ENCODE results near the gene PICK1.

Gene PICK1

DNA sequence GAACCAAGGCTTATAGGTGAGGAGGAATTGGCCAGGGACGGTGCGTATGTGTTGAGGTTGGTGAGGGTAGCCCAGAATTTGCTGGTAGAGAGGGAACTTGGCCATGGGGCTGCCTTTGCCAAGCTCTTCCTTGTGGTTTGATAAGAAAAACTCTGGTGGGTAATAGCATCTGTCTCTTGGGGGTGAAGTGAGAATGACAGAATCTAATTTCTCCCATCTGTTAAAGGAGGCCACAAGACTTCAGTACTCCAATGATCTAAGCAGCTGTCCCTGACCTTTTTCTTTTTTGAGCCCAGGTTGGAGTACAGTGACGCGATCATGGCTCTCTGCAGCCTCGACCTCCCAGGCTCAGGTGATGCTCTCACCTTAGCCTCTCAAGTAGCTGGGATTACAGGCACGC lies 36.0 kb upstream of the PICK1 start:
- FAIRE-seq (no peak), DNase-seq (ENCODE audit: insufficient read length) (no peak)
- TF ChIP-seq POLR2AphosphoS5 (IDR thresholded peaks at IDR 0.05; ENCODE audit: low read depth, low read length), result no peak
- no peak for TF ChIP-seq POLR2A (IDR thresholded peaks at IDR 0.05; ENCODE audit: low read depth, low read length)
- no peak for TF ChIP-seq TAF1 (IDR thresholded peaks at IDR 0.05; ENCODE audit: borderline replicate concordance, low read depth, low read length)

DNA sequence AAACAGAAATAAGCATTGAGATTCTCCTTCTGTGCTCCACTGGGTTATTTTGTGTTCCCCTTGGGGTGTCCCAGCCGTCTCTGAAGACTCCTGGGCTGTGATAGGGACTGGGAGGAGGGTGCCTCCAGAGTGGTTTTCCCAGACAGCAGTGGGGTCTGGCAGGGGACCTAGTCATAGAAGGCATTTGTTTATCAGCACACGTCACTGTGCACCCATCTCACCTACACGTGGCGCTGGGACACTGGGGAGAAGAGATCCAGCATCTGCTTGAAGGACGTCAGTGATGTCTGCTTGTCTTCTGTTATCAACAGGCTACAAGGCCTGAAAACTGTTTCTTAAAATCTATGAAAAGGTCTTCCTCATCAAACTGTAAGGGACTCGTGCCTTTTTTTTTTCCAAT lies 34.2 kb upstream of the PICK1 start:
- DNase-seq (ENCODE audit: insufficient read length), result no peak
- no peak for TF ChIP-seq POLR2A (IDR thresholded peaks at IDR 0.05; ENCODE audit: low read depth, low read length)
- no peak for TF ChIP-seq POLR2AphosphoS5 (IDR thresholded peaks at IDR 0.05; ENCODE audit: low read depth, low read length)
- no peak for TF ChIP-seq TAF1 (IDR thresholded peaks at IDR 0.05; ENCODE audit: borderline replicate concordance, low read depth, low read length)
- no peak for FAIRE-seq

DNA sequence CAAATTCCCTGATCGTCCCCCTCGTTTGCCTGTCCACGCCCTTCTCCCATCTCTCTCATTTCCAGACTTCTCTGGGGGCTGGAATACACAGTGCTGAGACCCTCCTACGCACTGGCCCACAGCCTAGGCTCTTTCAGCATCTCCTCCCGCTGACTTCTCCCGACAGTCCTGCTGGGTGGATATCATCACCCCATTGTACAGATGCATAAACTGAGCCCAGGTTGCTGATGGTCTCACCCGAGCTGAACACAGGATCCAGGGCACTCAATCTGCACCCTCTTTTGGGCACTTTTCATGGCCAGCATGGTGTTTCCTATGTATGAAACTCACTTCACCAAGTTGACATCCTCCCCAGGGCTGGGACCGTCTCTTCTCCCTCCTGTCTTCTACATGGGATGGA lies 31.7 kb upstream of the PICK1 start:
- FAIRE-seq (no peak), DNase-seq (ENCODE audit: insufficient read length) (no peak)
- no peak for TF ChIP-seq TAF1 (IDR thresholded peaks at IDR 0.05; ENCODE audit: borderline replicate concordance, low read depth, low read length)
- TF ChIP-seq POLR2AphosphoS5 (IDR thresholded peaks at IDR 0.05; ENCODE audit: low read depth, low read length), result no peak
- TF ChIP-seq POLR2A (IDR thresholded peaks at IDR 0.05; ENCODE audit: low read depth, low read length), result no peak

DNA sequence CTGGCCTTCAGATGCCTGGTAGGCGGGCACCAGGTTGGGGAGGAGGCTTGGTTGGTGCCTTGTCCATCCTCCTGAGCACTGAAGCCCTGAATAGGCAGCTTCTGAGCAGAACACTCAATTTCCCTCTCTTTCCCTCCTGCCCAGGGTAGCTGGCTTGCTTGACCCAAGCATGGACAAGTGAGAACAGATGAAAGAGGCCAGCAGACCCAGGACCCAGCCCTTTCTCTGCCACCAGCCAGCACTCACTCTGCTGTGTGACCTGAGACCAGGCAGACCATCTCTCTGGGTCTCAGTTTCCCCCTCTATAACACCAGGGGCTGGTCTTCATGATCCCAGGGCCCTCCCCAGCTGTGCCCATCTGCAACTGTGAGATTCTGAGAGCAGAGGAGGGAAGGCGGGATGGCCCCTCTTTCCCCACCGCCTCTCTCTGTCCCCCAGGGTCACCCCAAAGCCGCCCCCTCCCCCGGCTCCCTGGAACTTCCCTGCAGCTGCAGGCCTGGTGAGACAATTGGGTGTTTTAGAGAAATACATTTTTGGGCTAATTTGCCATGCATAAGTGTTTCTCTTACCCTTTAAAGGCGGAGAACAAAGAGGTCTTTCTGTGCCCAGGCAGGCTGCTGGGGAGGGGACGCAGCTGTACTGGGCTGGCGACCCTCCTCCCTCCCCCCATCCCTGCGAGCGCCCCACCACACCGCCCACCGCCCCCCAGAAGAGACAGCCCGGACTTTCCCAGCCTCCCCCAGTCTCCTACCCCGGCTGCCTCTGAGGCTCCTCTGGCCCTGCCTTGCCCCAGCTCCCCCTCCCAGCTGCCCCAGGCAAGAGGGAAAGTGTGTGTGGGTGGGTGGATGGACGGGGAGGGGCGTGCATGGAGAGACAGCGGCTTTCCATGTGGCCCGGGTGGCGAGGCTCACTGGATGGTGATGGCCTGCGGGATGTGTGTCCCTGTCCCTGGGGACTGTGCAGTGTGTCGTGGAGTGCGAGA lies 30.8 kb upstream of the PICK1 start:
- DNase-seq (ENCODE audit: insufficient read length), result no peak
- TF ChIP-seq POLR2A (IDR thresholded peaks at IDR 0.05; ENCODE audit: low read depth, low read length) (no peak), POLR2AphosphoS5 (IDR thresholded peaks at IDR 0.05; ENCODE audit: low read depth, low read length) (no peak), TAF1 (IDR thresholded peaks at IDR 0.05; ENCODE audit: borderline replicate concordance, low read depth, low read length) (no peak)
- no peak for FAIRE-seq

DNA sequence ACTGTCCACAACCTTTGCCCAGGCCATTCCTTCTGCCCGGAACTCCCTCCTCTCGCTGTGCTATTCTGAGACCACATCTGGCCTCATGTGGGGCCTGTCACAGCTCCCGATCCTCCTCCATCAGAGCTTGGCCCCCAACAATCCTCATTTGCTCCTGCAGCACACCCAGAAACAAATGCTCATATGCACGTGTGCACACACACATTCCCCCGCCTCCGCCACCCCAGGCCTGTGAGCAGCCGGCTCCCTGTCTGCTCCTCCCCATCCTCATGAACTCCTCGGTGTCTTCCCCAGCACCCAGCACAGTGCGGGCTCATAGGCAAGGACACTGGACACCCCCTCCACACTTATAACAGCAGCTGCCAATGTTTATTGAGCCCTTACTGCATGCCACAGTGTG lies 29.7 kb upstream of the PICK1 start:
- no peak for DNase-seq (ENCODE audit: insufficient read length)
- TF ChIP-seq POLR2A (IDR thresholded peaks at IDR 0.05; ENCODE audit: low read depth, low read length), result no peak
- TF ChIP-seq POLR2AphosphoS5 (IDR thresholded peaks at IDR 0.05; ENCODE audit: low read depth, low read length), result no peak
- TF ChIP-seq TAF1 (IDR thresholded peaks at IDR 0.05; ENCODE audit: borderline replicate concordance, low read depth, low read length), result no peak
- FAIRE-seq, result no peak

DNA sequence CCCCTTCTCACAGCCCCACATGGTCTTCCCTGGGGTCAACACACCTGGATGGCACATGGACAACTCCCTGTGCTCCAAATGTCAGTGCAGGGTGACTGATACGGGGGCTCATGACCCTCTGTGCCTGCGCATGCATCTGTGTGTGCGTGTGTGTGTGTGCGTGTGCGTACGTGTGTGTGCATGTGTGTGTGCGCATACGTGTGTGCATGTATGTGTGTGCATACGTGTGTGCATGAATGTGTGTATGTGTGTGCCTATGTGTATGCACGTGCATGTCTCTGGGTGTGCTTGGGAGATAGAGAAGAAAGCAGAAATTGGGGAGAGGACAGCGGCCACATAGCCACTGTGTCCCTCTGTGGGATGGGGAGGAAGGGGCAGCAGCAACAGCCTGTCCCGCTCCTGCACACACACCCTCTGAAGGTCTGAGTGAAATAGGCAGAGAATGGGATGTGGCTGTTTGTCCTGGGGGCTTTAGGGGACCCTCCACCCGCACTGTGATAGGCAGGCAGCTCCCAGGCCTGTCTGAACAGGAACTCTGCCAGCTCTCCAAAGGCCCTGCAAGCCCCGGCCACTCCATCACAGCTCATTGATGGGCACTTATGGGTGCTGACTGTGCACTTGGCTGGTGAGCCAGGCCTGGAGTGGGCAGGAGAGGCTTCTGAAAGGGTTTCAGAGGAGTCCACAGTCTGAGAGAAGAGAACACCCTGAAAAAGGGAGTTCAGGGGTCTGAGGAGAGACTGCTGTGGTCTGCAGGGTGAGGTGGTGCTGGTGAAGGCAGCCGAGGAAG lies 28.7 kb upstream of the PICK1 start:
- DNase-seq (ENCODE audit: insufficient read length), result no peak
- TF ChIP-seq POLR2AphosphoS5 (IDR thresholded peaks at IDR 0.05; ENCODE audit: low read depth, low read length) (no peak), POLR2A (IDR thresholded peaks at IDR 0.05; ENCODE audit: low read depth, low read length) (no peak), TAF1 (IDR thresholded peaks at IDR 0.05; ENCODE audit: borderline replicate concordance, low read depth, low read length) (no peak)
- no peak for FAIRE-seq

DNA sequence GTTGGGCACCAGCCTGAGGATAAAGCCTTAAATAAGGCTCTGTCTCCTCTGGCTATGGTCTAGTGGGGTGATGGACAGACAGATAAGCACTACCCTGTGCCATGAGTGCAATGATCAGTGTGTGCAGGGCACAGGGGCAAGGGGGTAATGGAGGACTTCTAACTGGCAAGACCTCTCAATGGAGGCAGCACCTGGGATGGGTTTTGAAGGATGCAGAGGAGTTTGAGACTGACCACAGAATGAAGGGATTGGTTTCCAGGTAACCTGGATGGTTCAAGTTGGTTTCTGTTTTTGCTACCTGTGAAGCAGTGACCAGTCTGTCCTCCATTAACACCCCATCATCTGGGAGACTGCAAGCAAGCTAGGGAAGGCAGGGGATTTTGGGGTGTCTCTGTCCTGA lies 27.8 kb upstream of the PICK1 start:
- no peak for DNase-seq (ENCODE audit: insufficient read length)
- no peak for TF ChIP-seq TAF1 (IDR thresholded peaks at IDR 0.05; ENCODE audit: borderline replicate concordance, low read depth, low read length)
- no peak for TF ChIP-seq POLR2A (IDR thresholded peaks at IDR 0.05; ENCODE audit: low read depth, low read length)
- no peak for TF ChIP-seq POLR2AphosphoS5 (IDR thresholded peaks at IDR 0.05; ENCODE audit: low read depth, low read length)
- FAIRE-seq, result no peak

DNA sequence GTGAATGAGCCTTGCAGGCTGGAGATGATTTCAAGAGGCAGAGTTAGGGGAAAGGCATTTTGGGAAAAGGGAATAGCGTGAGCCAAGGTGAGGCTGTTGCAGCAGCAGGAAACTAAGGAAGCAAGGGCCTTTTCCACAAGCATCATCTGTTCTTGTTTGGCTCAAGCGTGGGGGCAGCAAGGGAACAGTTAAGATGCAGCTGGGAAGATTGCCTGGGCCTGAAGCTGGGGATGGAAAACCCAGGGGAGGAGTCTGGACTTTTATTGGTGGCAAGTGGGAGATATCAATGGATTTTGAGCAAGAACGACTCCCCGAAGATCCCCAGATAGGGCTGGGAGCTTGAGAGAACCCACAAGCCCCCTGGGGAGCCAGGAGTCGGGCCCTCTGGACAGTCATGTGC lies 27.3 kb upstream of the PICK1 start:
- no peak for DNase-seq (ENCODE audit: insufficient read length)
- TF ChIP-seq TAF1 (IDR thresholded peaks at IDR 0.05; ENCODE audit: borderline replicate concordance, low read depth, low read length) (no peak), POLR2AphosphoS5 (IDR thresholded peaks at IDR 0.05; ENCODE audit: low read depth, low read length) (no peak), POLR2A (IDR thresholded peaks at IDR 0.05; ENCODE audit: low read depth, low read length) (no peak)
- no peak for FAIRE-seq

DNA sequence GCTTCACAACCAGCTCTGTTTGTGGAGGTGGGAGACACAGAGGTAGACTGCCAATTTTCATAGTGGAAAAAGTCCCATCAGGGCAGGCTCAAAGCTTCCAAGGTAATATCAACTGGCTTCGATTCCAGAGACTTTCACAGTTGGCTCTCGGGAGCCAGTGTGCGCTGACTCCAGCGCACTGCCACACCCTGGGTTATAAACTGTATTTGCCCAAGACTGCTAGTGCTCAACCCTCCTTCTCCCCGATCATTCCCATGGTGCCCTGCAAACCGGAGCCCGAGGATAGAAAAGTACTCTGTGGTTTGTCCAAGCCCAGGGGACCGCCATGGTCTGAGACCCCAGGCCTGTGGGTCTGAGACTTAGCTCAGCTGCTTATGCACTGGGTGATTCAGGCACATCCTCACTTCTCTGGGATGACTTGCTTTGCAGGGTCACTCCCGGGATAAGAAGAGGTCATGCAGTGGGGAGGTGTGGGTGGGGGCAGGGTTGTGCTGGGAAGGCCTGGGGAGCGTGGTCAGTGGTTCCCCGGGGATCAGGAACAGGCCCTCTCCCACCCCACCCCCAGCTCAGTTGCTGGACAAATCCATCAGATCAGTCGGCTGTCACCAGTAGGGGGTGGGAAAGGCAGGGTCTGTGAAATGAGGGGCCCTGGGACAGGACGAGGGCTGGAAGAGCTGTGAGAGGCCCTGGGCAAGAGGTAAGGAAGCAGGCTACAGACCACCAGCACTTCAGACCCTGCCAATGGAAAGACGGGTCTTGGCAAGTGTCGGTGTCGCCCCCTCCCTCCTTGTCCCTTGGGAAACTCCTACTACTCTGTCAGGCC lies 26.7 kb upstream of the PICK1 start:
- no peak for TF ChIP-seq TAF1 (IDR thresholded peaks at IDR 0.05; ENCODE audit: borderline replicate concordance, low read depth, low read length)
- no peak for TF ChIP-seq POLR2AphosphoS5 (IDR thresholded peaks at IDR 0.05; ENCODE audit: low read depth, low read length)
- no peak for TF ChIP-seq POLR2A (IDR thresholded peaks at IDR 0.05; ENCODE audit: low read depth, low read length)
- DNase-seq (ENCODE audit: insufficient read length), result no peak
- no peak for FAIRE-seq

DNA sequence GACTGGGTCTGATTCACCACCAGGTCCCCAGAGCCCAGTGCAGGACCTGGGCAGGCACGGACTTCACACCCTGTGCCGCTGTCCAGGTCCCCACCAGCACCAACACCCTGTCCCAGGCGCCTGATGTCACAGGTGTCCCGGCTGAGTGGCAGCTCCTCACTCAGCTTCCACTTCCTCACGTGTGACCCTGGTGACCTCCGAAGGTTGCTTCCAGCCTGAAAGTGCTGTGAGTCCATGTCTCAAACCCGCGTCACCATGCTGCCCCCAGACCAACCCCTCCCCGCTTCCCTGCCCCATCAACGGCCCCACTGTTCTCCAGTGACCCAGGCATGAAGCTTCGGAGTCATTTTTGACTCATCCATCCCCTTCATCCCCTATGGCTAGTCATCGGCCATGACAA lies 25.7 kb upstream of the PICK1 start:
- no peak for TF ChIP-seq POLR2AphosphoS5 (IDR thresholded peaks at IDR 0.05; ENCODE audit: low read depth, low read length)
- no peak for TF ChIP-seq POLR2A (IDR thresholded peaks at IDR 0.05; ENCODE audit: low read depth, low read length)
- TF ChIP-seq TAF1 (IDR thresholded peaks at IDR 0.05; ENCODE audit: borderline replicate concordance, low read depth, low read length), result no peak
- no peak for DNase-seq (ENCODE audit: insufficient read length)
- no peak for FAIRE-seq

Measured in GM12892 (cell line).